RCC 7860 (cell line): ENCODE measurements around the gene PTPRN2.

Experiments used
- DNase-seq: peaks from one replicate; pipeline ENCODE4 v3.0.0-alpha.2; 2015; ENCODE audit warnings: low spot score
- FAIRE-seq: peaks from 2 replicates; lab custom pipeline; 2012; peaks lifted over from hg19 to GRCh38; lab: Jason Lieb, UNC

PTPRN2 gene

DNA sequence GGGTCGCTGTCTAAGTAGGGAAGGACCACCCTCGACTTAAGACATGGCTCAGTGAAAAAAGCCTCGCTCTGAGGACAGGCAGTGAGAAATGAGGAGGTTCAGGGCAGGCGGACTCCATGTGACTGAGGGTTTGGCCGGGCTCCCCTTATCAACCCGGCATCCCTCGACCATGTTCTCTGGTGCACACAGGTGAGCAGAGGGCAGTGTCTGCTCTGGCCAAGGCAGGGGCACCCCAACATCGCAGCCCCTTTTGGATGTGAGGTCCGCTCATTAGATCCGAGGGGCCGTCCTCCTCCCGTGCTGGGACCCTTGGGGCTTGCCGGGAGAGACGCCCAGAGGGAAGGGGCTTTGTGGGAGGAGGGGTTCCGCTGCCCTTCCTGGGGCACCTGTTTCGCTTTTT, 775.7 kb downstream of the PTPRN2 start:
- no peak for DNase-seq
- FAIRE-seq, result no peak

DNA sequence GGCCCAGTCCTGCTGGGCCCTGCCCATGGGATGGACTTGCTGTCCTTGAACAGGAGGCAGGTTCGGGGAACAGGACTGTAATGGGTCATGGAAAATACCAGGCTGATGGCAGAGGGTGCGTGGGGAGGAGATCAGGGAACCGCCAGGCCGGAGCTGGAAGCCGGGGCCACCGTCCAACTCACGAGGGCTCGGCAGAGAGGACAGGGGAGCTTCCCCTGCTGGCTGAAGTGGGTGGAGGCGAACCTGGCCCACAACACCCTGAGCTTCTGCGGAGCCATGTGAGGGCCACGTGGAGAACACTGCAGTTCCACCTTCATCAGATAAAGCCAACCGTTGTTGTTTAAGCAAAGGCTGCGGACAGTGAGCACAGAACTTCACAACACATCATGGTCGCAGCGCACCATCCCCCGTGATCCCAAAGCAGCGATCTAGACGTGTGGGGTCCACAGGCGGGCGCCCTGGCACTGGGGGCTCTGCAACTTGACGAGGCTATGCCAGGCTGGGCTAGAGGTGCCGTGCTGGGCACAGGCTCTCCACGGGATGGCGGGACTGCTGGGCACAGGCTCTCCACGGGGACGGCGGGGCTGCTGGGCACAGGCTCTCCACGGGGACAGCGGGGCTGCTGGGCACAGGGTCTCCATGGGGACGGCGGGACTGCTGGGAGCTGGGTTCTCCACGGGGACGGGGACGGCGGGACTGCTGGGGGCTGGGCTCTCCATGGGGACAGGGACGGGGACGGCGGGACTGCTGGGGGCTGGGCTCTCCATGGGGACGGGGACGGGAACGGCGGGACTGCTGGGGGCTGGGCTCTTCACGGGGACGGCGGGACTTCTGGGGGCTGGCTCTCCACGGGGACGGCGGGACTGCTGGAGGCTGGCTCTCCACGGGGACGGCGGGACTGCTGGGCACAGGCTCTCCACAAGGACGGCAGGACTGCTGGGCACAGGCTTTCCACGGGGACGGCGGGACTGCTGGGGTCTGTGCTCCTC, 777.5 kb downstream of the PTPRN2 start:
- no peak for FAIRE-seq
- DNase-seq, result no peak

GRCh38 chr7:157809154-157809862, 778.3 kb downstream of the PTPRN2 start:
- no peak for DNase-seq
- FAIRE-seq, result no peak

DNA sequence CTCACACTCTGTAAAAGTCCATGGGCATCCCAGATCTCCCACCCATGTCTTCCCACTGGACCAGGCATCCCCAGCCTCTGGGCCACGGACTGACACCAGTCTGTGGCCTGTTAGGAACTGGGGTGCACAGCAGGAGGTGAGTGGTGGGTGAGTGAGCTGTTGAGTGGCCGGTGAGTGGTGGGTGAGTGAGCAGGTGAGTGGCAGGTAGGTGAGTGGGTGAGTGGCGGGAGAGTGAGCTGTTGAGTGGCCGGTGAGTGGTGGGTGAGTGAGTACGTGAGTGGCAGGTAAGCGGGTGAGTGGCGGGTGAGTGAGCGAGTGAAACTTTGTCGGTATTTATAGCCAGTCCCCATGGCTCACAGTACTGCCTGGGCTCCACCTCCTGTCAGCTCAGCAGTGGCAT, 779.6 kb downstream of the PTPRN2 start:
- DNase-seq, result no peak
- FAIRE-seq, result no peak

- no peak for DNase-seq
- no peak for FAIRE-seq
Measured at GRCh38 chr7:157807510-157807909, 780.1 kb downstream of the PTPRN2 start.

GRCh38 chr7:157806711-157807110, 780.9 kb downstream of the PTPRN2 start:
- FAIRE-seq, result no peak
- no peak for DNase-seq

GRCh38 chr7:157805713-157806112, 781.9 kb downstream of the PTPRN2 start:
- DNase-seq (no peak), FAIRE-seq (no peak)

DNA sequence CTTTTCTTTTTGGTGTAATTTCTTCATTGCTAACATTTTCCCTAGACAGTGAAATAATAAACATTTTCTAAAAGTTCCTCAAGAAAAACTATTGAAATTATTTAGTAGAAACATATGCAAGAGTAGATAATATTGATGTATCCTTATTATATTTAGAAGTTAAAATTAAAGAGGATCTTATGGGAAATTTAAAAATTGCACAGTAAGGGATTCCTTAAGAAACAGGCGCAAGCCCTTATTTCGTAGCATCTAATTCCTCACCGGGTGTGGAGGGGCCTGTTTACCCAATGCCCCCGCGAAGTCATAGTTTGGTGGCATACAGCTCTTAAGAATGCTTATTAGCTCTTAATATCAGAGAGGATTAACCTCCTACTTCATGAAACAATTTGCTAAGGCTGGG, 783.7 kb downstream of the PTPRN2 start:
- FAIRE-seq (no peak), DNase-seq (no peak)

DNA sequence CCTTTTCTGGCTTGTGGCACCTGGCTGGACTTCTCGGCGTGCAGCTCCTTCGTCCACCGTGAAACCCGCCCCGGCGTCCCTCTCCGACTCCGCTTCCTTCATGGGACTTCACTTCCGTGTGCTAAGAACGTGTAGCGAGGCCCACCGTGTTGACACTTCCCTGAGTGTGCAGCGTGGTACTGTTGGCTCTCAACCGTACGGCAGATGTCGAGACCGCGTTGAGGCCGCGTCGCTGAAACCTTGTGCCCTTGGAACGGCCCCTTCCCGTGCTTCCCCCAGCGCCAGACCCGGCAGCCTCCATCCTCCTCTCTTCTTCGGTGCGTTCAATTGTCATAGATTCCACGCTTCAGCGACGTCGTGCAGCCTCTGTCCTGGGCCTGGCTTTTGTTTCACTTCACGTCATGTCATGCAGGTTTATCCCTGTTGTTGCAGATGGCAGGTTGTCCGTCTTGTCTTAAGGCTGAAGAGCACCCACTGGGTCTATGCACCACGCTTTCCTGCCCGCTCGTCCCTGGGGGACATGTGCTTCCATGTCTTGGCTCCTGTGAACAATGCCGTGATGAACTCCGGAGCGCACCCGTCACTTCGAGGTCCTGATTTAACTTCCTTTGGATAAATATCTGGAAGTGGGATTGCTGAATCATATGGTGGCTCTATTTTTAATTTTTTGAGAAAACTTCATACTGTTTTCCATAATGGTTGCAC, 785.5 kb downstream of the PTPRN2 start:
- DNase-seq, result no peak
- FAIRE-seq, result no peak

GRCh38 chr7:157801113-157801512, 786.5 kb downstream of the PTPRN2 start:
- FAIRE-seq (no peak), DNase-seq (no peak)

- no peak for FAIRE-seq
- no peak for DNase-seq
Measured at GRCh38 chr7:157800281-157800680, 787.3 kb downstream of the PTPRN2 start.

GRCh38 chr7:157799076-157799685, 788.4 kb downstream of the PTPRN2 start:
- no peak for DNase-seq
- FAIRE-seq, result no peak

DNA sequence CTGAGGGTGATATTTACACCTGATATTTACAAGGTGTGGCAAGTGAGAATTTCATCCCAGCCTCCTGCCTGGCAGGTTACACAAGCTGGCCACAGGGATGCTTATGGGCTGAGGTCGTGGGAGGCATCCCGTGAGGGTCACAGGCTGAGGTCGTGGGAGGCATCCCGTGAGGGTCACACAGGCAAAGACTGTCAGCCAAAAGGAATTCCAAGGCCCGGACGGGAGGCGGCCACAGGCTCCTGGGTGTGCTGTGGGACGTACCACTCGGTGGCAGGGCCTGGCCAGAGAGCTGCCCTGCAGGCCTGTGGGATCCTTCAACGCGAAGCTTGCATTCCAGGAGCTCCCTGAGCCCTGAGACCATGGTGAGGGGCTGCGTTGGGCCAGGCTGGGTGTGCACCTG, 790.3 kb downstream of the PTPRN2 start:
- FAIRE-seq (no peak), DNase-seq (no peak)

DNA sequence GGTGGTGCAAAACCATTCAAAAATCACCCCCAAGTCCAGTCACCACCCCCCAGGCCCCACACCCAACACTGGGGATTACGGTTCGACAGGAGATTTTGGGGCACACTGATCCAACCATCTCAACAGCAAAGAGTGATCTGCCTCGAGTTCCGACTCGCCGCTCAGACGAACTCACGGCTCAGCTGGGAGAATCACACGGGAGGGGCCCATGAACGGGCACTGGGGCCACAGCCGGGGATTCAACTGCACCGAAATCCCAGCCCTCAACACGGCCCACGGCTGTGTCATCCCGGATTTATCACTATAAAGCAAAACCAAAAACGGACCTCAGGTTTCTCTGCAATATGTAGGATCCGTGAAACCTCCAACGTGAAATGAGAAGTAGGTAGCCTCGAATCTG, 790.8 kb downstream of the PTPRN2 start:
- FAIRE-seq, result no peak
- no peak for DNase-seq

- no peak for FAIRE-seq
- DNase-seq, result no peak
Measured at GRCh38 chr7:157795643-157796042, 792.0 kb downstream of the PTPRN2 start.

DNA sequence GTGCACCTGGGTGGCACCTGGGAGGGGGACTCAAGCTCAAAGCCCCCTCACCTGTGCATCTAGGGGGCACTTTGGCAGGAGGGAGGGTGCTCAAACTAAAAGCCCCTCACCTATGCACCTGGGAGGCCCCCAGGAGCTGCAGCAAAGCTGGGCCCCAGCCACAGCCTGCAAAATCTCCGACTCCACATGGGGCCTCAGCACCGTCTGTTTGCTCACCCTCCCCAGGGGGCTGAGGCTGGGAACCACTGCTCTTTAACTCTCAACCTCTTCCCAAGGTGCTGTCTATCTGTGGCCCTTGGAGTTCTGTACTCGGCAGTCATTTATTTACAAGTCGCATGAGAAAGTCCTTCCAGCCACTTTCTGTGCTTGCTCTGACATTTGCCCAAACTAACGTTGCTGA, 792.4 kb downstream of the PTPRN2 start:
- FAIRE-seq (no peak), DNase-seq (no peak)

GRCh38 chr7:157794746-157795065, 792.9 kb downstream of the PTPRN2 start:
- FAIRE-seq, result no peak

GRCh38 chr7:157793973-157794745, 793.5 kb downstream of the PTPRN2 start:
- FAIRE-seq (no peak), DNase-seq (no peak)

More at GRCh38 chr7:157794746-157795065, 792.9 kb downstream of the PTPRN2 start:
- no peak for DNase-seq

- DNase-seq (no peak), FAIRE-seq (no peak)
Measured at GRCh38 chr7:157793087-157793353, 794.6 kb downstream of the PTPRN2 start.

- FAIRE-seq, result no peak
- DNase-seq, result no peak
Measured at GRCh38 chr7:157792241-157793086, 795.2 kb downstream of the PTPRN2 start.
